Activated CD4-positive, alpha-beta T cell treated with anti-CD3 and anti-CD28 coated beads, Interleukin-2, Interleukin-4, amounts not matched to agents 100 ng/mL and 50 ng/mL, durations not matched to agents 16 hours and 8 hours (primary cell): ENCODE results near the gene MED27.

Source experiments
- DNase-seq: peaks from one replicate; pipeline ENCODE4 v3.0.0-alpha.2; 2020; ENCODE audit warnings: low spot score

Gene MED27

DNA sequence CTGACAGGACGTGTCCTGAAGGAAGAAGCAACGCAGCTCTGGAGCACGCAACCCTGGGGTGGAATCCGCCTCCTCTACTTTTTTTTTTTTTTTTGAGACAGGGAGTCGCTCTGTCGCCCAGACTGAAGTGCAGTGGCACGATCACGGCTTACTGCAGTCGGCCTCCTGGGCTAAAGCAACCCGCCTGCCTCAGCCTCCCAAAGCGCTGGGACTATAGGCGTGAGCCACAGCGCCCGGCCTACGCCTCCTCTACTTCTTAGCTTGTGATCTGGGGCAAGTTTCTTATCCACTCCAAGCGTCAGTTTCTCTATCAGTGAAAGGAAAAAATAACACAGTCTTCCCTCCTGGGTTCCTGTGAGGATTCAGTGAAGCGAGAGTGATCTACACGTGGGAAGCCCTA, 243.6 kb downstream of the MED27 start:
- no peak for DNase-seq

DNA sequence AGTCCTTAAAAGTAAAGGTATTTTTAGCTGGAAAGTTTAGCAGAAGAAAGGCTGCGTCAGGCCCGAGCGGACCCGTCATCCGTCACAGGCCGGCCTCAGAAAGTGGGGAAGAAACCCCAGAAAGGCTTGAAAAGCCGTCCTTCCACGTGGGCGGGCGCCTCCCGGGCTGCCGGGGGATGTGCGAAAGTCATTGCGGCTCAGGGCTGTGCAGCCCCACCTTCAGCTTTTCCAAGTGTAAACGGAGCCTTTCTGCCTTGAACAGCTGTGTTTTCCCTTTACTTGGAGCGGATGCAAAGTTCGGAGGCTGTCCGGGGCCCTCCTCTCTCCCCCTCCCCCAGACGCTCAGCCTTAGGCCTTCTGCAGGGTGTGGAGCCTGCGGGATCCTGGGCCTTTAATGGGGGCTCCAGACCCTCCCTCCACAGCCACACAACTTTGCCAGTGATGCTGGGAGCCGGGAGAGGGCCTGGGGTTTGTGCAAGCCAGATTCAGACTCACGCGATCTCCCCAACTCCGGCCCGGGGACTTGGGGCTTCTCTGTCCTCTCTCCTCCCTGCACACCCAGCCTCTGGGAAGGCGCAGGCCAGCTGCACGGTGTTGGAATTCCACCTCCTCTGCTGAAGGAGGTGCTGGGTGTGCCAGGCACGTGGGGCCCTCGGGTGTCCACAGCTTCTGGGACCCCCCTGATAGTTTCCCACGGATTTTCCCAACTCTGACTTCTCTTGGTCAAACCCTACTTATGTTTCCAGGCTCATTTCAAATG, 244.3 kb downstream of the MED27 start:
- no peak for DNase-seq

DNA sequence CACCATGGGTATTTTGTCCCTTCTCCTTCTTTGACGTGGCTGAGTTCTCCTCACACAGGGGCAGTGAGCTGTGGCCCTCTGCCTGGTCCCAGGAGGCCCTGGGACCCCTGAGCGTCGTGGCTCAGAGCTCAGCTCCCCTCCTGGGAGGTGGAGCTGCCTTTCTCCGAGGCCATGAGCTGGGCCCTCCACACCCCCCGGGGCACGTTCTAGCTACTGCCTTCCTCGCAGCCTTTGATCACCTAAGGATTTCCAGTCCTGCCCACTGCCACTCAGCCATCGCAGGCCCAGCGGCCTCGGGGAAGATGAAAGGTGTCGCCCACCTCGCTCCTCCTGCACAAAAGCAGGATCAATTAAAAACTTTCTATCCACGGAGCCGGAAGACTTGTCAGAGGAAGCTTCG, 244.9 kb downstream of the MED27 start:
- DNase-seq, result no peak

- no peak for DNase-seq
Measured at GRCh38 chr9:131833906-131834305, 245.8 kb downstream of the MED27 start.

GRCh38 chr9:131833083-131833482, 246.6 kb downstream of the MED27 start:
- no peak for DNase-seq

- DNase-seq, result no peak
Measured at GRCh38 chr9:131831380-131832165, 248.1 kb downstream of the MED27 start.

DNA sequence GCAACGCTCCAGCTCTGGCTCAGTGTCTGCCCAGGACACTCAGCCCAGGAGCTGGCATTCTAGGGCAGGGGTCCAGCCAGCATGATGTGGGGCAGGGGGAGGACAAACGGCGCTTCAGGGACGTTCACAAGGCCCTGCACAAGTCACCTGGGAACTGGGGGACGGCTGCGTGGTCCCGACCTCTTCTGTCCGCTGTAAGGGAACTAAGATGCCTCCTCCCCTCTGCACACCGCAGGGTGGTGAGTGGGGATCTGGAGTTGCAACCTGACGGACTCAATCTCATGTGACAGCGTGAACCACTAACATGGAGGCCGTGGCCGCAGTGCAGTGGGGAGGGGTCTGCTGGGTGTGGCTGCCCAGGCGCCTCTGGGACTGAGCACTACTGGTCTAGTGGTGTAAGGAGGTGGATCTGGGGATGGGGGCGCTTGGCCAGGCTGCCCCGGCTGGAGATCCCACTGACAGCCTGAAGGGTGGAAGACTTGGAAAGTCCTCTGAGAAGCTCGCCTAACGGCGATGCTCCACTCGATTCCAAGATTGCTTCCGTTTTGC, 251.8 kb downstream of the MED27 start:
- no peak for DNase-seq

GRCh38 chr9:131826966-131827525, 252.6 kb downstream of the MED27 start:
- no peak for DNase-seq

GRCh38 chr9:131826053-131826452, 253.6 kb downstream of the MED27 start:
- DNase-seq, result no peak

GRCh38 chr9:131824953-131825495, 254.6 kb downstream of the MED27 start:
- DNase-seq, result no peak

DNA sequence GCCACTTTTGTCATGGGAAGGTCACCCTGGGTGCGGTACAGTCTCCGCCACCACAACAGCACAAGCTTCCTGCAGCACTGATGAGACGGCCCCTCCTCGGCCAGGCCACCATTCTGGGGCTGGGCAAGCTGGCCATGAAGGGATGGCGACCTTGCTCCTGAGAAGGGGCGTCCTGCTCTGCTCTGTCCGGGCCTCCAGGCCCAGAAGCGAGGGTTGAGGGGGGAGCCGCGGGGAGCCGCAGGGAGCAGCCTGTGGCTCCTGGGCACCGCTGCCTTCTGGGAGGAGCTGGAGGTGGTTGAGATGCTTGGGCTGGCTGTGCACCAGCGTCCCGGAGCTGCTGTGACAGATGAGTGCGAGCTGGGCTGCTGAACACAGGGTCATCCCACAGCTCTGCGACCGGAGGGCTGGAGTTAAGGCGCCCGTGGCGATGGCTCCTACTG, 255.5 kb downstream of the MED27 start:
- DNase-seq, result no peak

GRCh38 chr9:131823701-131824146, 255.9 kb downstream of the MED27 start:
- DNase-seq, result no peak

DNA sequence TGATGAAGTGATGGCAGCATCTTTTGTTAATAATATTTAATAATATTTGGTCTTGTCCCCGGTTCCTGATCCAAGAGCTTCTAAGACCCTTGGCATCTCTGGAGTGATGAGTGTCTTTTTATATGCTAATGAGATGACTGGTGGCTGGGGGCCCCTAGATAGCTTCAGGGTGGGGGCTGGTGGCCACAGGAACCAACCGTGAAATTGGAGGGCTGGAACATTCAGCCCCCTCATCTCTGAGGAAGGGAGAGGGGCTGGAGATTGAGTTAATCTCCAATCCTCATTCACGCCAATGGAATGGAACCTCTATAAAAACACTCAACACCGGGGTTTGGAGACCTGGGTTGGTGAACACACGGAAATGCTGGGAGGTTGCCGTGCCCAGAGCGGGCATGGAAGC, 261.6 kb downstream of the MED27 start:
- DNase-seq, result no peak

- no peak for DNase-seq
Measured at GRCh38 chr9:131817627-131818026, 262.0 kb downstream of the MED27 start.

- DNase-seq, result no peak
Measured at GRCh38 chr9:131817073-131817472, 262.6 kb downstream of the MED27 start.

- DNase-seq, result no peak
Measured at GRCh38 chr9:131815970-131816873, 263.4 kb downstream of the MED27 start.

DNA sequence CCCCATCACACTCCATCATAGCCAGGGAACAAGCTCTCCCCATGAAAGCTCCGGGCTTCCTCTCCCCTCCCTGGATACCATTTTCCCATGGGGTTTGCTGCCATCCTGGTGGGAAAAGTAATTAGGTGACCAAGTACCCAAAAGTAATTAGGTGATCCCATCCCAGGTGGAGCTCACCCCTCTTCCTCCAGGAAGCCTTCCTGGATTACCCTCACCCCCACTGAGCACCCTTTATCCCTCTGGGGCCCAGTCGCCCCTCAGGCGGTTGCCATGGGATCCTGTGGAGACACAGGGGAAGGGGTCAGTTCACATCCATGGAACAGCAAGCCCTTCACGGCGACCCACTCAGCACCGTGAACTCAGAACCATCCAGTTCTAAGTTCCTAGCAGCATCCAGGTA, 265.0 kb downstream of the MED27 start:
- DNase-seq, result no peak

- no peak for DNase-seq
Measured at GRCh38 chr9:131813116-131813515, 266.6 kb downstream of the MED27 start.

DNA sequence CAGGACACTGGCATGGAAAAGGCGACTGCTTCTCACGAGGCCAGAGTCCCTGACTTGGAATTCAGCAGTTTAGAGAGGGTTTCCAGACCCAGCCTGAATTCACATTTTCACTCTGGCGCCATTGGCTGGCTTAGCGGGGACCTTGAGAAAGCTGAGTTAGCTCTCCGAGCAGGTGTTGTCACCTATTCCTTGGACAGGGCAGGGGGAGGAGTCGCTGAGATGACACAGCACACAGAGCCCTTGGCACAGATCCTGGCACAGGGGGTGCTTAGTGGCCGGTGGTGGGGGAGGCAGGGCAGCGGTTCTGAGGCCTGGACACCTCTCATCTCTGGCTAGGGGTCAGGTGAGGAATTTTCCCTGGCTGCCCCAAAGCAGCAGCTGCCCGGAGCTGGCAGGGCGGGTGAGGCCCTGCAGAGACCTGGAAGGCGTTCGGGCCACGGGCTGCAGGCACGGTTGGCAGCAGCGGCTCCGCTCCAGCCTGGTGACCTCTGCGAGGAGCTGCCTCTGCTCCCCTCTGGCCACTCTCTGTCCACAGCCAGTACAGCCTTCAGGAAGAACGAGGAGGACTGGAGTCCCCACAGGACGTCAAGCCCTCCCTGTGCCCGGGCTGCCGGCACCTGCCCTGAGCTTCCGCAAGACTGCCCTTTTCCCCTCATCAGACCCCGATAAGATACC, 267.4 kb downstream of the MED27 start:
- no peak for DNase-seq

GRCh38 chr9:131811405-131811804, 268.3 kb downstream of the MED27 start:
- no peak for DNase-seq
